OCI-LY1 (cell line): ENCODE measurements around the gene APOC3.

ENCODE experiments used
- EZH2 ChIP-seq: fragments of 200-600 bp; sonication (generic), shearing (Covaris generic); IDR thresholded peaks from 2 replicates; pipeline ENCODE4 v1.8.0; 2017; ENCODE audit warnings: borderline replicate concordance, mixed run types, mild to moderate bottlenecking, antibody characterized with exemption, low read length, moderate library complexity, mixed read lengths
- TF ChIP-seq, protein P1 (sequence below): fragments of 200-600 bp; sonication (generic), shearing (Covaris generic); IDR thresholded peaks from 2 replicates; pipeline ENCODE4 v1.5.1; 2017; ENCODE audit warnings: mild to moderate bottlenecking, antibody characterized with exemption, low read length, moderate library complexity, mixed read lengths

- TF ChIP-seq, protein P1, sequence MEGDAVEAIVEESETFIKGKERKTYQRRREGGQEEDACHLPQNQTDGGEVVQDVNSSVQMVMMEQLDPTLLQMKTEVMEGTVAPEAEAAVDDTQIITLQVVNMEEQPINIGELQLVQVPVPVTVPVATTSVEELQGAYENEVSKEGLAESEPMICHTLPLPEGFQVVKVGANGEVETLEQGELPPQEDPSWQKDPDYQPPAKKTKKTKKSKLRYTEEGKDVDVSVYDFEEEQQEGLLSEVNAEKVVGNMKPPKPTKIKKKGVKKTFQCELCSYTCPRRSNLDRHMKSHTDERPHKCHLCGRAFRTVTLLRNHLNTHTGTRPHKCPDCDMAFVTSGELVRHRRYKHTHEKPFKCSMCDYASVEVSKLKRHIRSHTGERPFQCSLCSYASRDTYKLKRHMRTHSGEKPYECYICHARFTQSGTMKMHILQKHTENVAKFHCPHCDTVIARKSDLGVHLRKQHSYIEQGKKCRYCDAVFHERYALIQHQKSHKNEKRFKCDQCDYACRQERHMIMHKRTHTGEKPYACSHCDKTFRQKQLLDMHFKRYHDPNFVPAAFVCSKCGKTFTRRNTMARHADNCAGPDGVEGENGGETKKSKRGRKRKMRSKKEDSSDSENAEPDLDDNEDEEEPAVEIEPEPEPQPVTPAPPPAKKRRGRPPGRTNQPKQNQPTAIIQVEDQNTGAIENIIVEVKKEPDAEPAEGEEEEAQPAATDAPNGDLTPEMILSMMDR: no peak
- TF ChIP-seq EZH2: no peak
Measured at GRCh38 chr11:116833491-116833815, 3.7 kb downstream of the APOC3 start.
